Measurements from ENCODE around the gene SDC4. TPM values are rescaled to one million over a fixed set of nuclear protein-coding genes. Genes with fewer than 3 reads are reported as not detected.

The SDC4 gene
- total and polyA plus RNA-seq, 2 donors: 28.9 to 110 TPM

DNA sequence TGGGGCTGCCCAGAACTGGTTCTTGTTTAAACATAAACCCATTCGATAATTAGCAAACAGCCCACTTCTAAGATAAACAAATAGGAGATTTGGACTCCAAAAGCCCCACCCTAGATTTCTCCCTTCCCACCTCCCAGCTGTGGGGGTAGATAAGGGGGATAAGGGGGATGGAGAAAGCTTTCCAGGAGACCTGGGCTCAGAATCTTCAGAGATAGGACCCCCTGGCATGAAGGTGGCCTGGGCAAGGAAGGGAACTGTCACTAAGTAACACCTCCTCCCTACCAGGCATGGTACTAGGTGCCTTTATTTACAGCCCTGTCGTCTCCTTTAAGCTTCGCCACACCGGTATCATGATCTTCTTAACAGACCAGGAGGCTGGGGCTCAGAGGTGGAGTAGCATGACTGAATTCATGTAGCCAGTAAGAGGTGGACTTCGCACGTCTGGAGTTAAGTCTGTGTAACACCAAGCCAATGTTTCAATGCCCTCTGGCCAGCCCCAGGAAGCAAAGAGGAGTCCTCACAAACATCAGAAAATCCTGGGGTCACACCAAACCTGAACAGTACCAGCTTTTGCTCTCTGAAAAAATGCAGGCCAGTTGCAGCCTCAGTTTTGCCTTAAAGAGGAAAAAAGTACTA is 4.6 kb downstream of the SDC4 start:
- 40% methylated on average over 6 of the region's 6 CpGs for WGBS
- Histone ChIP-seq H3K27ac (ENCODE audit: low read depth) (peak overlapping the region; percentile 95), H3K4me3 (ENCODE audit: low read depth, low read length) (no peak overlapping the region), H3K4me1 (ENCODE audit: insufficient read depth) (no peaks in the 10 kb centered on the region), H3K36me3 (ENCODE audit: insufficient read depth) (no peaks in the 10 kb centered on the region)
- no peak for DNase-seq (ENCODE audit: extremely low spot score)

DNA sequence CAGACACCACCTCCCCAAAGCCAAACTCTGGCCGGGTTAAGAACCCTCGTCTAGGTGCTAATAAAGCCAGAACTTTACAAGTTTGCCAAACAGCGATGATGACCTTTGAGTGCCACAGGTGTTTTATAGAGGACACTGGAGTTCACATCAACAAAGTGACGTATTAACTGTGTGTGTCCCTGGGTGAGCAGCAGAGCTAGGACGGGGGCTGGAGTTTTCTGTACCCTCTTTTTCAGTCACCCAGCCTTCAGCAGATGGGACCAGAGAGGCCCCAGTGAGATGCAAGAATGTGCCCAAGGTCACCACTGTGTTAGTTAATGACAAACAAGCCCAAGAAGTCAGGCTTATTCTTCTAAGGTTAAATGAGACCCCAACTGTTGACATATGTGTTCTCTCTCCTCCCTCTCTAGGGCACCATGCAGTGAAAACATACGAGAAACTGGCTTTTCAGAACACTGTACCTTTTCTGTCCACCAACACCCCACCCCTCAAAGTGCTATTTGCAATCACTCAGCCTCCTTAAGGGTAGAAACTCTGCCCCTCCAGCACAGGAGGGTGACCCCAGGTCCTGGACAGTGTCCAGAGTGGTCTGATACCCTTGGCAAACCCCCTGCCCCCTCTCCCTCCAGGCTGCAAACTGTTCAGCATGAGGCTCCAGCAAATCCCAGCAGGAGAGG is 5.2 kb downstream of the SDC4 start:
- H3K4me3 ChIP-seq (ENCODE audit: low read depth, low read length): no peak overlapping the region
- H3K4me1 ChIP-seq (ENCODE audit: insufficient read depth): no peaks in the 10 kb centered on the region
- 53% methylated on average over 6 of the region's 6 CpGs for WGBS
- no peak for DNase-seq (ENCODE audit: extremely low spot score)
- no peaks in the 10 kb centered on the region for H3K36me3 ChIP-seq (ENCODE audit: insufficient read depth)
- peak overlapping the region; percentile 95 for H3K27ac ChIP-seq (ENCODE audit: low read depth)

DNA sequence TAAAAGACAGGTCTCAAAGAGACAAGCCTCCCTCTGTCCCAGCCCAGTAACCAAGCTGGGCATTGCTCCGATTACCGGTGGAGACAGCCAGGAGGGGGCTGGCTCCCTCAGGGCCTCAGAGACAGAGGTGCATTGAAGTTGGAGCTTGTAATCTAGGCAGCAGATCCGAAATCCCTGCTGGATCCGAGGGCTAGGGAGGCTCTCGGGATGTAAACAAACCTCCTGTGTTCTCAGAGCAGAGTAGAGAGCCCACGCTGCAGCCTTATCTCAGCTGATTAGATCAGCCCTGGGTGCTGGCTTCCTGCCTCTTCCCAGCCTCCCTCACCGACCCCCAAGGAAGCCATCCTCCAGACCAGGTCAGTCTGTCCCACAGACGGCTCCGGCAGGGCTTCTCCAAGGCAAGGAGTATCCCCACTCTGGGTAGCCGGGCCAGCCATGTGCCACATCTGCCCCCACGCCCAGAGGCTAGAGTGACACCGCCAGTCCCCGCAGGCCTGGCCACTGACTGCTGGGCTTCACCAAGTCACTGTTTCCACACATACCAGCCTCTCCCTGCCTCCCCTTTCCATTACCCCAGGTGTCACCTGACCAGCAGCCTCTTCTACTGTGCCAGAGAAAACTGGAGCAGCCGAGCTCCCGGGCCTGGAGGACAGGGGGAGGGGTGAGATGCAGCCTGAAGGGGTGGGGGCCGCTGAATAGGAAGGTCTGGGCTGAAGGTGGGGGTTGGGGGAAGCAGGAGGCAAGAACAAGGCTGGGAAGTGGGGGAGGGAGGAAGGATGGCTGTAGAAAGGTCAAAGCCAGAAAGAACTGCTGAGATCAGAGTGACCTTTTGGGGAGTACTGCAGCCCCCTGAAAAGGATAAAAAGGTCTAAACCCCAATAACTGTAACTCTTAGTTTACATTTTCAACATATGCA is 6.0 kb downstream of the SDC4 start:
- H3K4me1 ChIP-seq (ENCODE audit: insufficient read depth): no peaks in the 10 kb centered on the region
- no peak for DNase-seq (ENCODE audit: extremely low spot score)
- H3K27ac ChIP-seq (ENCODE audit: low read depth): peak overlapping the region; percentile 95
- no peaks in the 10 kb centered on the region for H3K36me3 ChIP-seq (ENCODE audit: insufficient read depth)
- H3K4me3 ChIP-seq (ENCODE audit: low read depth, low read length): no peak overlapping the region
- 21% methylated on average over 16 of the region's 16 CpGs for WGBS

DNA sequence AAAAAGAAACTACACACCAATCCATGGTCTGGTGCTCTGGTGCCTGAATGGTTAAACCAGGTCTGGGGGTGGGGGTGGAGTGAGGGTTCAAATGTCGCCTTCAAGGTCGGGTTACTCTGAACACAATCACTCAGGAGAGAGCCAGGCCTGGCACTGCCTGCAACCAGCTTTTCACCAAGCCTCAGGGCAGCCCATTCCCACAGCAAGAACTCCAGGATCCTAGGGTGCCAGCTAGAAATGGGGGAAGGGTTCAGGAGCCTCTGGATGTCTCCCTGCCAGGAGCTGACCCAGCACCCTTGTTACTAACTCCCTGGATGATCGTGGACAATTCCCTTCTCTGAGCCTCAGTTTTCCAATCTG is 6.7 kb downstream of the SDC4 start:
- WGBS: 33% methylated on average over 3 of the region's 3 CpGs
- H3K36me3 ChIP-seq (ENCODE audit: insufficient read depth): no peaks in the 10 kb centered on the region
- H3K4me3 ChIP-seq (ENCODE audit: low read depth, low read length): no peak overlapping the region
- no peak for DNase-seq (ENCODE audit: extremely low spot score)
- H3K4me1 ChIP-seq (ENCODE audit: insufficient read depth): no peaks in the 10 kb centered on the region
- peak overlapping the region; percentile 95 for H3K27ac ChIP-seq (ENCODE audit: low read depth)

DNA sequence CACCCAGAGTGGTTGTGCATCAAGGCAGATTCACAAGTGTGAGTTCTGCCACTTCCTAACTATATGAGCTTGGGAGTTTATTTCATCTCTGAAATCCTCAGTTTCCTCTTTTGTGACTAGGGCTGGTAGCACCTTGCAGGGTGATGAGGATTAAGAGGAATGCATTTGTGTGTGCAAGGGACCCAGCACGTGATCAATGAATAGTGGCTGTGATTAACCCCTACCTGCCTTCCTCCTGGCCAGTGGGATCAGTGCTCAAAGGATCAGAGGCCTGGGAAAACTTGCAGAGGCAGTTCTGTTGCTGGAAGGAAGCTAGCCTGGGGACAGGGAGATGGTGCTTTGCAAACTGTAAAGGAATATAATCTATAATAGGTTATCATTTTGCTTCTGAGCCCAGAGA is 7.3 kb downstream of the SDC4 start:
- Histone ChIP-seq H3K36me3 (ENCODE audit: insufficient read depth) (no peaks in the 10 kb centered on the region), H3K27ac (ENCODE audit: low read depth) (no peak overlapping the region), H3K4me3 (ENCODE audit: low read depth, low read length) (no peak overlapping the region), H3K4me1 (ENCODE audit: insufficient read depth) (no peaks in the 10 kb centered on the region)
- DNase-seq (ENCODE audit: extremely low spot score): no peak
- WGBS: 54% methylated on average over 1 of the region's 1 CpG

DNA sequence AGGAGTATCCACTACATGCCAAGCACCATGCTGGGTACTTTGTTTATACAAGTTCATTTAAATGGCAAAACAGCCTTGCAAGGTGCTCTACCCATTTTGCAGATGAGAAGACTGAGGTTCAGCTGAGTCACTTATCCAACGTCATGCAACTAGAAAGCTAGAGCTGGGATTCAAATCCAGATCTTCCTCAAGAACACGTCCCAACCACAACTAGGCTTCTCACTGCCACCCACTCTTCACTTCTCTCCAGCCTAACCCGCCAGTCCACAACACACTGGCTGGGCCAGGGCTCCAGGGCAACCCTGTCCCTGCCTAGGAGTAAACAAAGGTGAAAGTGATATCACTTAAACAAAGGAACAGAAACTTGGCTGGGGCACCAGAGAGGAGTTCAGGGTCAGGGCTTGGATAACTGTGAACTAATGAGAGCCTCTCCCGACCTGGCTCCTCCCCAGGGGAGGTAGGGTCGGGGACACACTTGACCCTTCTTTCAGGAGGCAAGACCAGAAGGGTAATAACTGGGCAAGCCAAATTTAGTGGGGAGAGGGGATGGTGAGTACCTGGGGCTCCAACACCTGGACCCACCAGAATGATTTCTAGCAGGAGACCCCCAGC is 7.9 kb downstream of the SDC4 start:
- DNase-seq (ENCODE audit: extremely low spot score): no peak
- no peak overlapping the region for H3K4me3 ChIP-seq (ENCODE audit: low read depth, low read length)
- H3K36me3 ChIP-seq (ENCODE audit: insufficient read depth): no peaks in the 10 kb centered on the region
- WGBS: 71% methylated on average over 5 of the region's 5 CpGs
- no peak overlapping the region for H3K27ac ChIP-seq (ENCODE audit: low read depth)
- no peaks in the 10 kb centered on the region for H3K4me1 ChIP-seq (ENCODE audit: insufficient read depth)

DNA sequence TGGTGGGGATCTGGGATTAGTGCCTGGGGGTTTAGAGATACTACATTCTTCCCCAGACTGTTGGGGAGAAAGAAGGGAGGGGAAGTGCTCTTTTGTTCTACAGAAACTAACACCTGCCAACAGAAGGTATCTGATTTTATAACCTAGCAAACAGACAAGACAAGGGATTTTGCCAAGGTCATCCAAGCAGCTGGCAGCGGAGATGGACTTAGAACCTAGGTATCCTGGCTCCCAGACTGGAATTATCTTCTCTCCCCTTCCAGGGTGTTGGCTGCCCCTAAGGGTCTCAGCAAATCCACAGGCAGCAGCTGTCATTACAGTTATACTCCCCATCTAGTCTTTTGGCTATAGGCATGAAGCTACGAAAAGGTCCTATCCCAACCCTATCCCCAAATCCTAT is 8.4 kb downstream of the SDC4 start:
- DNase-seq (ENCODE audit: extremely low spot score): no peak
- 98% methylated on average over 2 of the region's 2 CpGs for WGBS
- Histone ChIP-seq H3K4me3 (ENCODE audit: low read depth, low read length) (no peak overlapping the region), H3K4me1 (ENCODE audit: insufficient read depth) (no peaks in the 10 kb centered on the region), H3K36me3 (ENCODE audit: insufficient read depth) (no peaks in the 10 kb centered on the region), H3K27ac (ENCODE audit: low read depth) (no peak overlapping the region)

DNA sequence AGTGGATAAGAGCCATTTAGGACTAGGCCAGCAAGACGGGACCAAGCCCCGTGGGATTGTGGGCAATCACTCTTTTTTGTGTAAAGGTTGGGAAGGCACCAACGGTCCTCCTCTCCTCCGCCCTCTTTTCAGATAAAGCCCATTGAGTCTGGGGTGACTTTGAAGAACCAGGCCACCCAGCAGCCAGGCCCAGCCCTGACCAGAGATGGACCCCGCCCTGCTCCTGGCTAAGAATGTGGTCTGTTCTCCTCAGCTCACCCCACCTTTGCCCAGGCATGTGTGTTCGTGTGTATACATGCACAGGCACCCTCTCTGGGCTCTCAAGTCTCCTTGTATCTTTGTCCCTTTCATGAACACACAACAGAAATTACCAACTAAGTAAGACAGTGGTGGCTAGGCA is 9.1 kb downstream of the SDC4 start:
- no peaks in the 10 kb centered on the region for H3K4me1 ChIP-seq (ENCODE audit: insufficient read depth)
- peak overlapping the region; percentile 14 for H3K27ac ChIP-seq (ENCODE audit: low read depth)
- 78% methylated on average over 6 of the region's 6 CpGs for WGBS
- DNase-seq (ENCODE audit: extremely low spot score): no peak
- no peaks in the 10 kb centered on the region for H3K36me3 ChIP-seq (ENCODE audit: insufficient read depth)
- no peak overlapping the region for H3K4me3 ChIP-seq (ENCODE audit: low read depth, low read length)

DNA sequence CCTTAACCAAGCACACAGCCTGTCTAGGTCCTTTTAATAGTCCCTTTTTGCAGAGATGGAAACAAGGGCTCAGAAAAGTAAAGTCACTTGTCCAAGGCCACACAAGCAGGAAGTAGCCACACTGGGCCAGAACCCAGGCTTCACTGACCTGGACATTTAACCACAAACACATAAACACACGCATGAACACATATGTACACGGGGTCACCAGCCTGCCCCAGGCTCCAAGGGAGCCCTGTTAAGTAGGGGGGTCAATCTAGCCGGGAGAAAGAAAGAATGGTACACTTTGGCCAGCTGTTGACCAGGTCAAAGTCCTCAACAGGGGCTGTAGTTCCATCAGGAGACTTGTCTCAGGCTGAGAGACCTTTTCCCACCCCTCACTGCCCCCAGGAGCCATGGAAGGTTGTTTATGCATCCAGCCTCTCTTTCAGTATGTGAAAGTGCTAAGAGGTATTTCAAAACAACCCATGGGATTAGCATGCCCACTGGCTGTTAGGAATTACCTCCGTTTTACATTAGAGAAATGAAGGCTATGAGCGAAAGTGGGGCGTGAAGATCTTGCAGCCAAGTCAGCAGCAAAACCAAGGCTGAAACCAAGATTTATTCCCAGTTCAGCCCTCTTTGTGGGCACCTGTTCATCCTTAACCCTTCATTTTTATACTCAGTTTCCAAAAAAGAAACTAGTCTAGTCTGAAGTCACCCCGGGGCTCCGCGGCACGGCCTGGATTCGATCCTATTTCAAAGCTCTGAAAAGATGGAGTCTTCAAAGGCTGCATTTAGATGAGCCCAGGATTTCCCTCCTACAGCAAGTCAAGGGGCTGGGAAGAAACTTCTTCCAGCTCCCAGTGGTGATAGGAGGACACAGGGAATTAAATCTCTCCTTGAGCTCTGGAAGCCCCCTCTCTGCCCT is 9.8 kb downstream of the SDC4 start:
- no peak overlapping the region for H3K4me3 ChIP-seq (ENCODE audit: low read depth, low read length)
- H3K36me3 ChIP-seq (ENCODE audit: insufficient read depth): no peaks in the 10 kb centered on the region
- H3K27ac ChIP-seq (ENCODE audit: low read depth): peak overlapping the region; percentile 14
- H3K4me1 ChIP-seq (ENCODE audit: insufficient read depth): no peaks in the 10 kb centered on the region
- no peak for DNase-seq (ENCODE audit: extremely low spot score)
- 93% methylated on average over 11 of the region's 11 CpGs for WGBS

DNA sequence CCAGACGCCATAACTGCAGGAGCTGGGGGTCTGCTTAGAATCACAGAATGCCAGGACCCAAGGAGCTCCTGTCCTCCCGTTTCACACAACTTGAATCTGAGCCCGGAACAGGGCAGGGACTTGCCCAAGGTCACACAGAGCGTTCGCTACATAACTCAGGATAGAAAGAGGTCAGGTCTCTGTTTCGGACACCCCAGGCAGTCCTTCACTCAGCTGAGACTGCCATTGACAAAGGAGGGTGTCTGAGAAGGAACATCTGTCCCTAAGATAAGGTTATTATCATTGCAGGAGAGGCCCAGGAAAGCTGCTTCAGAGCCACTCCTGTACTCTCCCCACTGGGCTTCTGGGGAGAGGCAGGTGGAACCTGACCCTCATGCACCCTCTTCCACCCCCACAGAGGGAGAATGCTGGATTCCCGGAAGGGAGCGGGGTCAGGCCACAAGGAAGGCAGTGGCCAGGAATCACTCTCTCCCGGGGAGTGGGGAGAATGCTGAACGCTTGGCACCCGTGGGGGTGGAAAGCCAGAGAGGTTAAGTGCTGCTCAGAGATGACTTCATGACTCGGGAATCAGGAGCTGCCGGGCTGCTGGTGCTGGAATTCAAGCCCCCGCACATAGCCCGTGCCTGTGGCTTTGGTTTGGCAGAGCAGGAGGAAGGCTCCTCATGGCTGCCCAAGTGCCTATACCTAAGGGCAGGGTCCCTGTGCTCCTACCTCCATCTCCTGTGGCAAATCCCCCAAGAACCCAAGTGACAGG is 10.7 kb downstream of the SDC4 start:
- WGBS: 41% methylated on average over 15 of the region's 15 CpGs
- Histone ChIP-seq H3K4me3 (ENCODE audit: low read depth, low read length) (no peak overlapping the region), H3K4me1 (ENCODE audit: insufficient read depth) (no peaks in the 10 kb centered on the region), H3K27ac (ENCODE audit: low read depth) (no peak overlapping the region), H3K36me3 (ENCODE audit: insufficient read depth) (no peaks in the 10 kb centered on the region)
- DNase-seq (ENCODE audit: extremely low spot score): no peak

DNA sequence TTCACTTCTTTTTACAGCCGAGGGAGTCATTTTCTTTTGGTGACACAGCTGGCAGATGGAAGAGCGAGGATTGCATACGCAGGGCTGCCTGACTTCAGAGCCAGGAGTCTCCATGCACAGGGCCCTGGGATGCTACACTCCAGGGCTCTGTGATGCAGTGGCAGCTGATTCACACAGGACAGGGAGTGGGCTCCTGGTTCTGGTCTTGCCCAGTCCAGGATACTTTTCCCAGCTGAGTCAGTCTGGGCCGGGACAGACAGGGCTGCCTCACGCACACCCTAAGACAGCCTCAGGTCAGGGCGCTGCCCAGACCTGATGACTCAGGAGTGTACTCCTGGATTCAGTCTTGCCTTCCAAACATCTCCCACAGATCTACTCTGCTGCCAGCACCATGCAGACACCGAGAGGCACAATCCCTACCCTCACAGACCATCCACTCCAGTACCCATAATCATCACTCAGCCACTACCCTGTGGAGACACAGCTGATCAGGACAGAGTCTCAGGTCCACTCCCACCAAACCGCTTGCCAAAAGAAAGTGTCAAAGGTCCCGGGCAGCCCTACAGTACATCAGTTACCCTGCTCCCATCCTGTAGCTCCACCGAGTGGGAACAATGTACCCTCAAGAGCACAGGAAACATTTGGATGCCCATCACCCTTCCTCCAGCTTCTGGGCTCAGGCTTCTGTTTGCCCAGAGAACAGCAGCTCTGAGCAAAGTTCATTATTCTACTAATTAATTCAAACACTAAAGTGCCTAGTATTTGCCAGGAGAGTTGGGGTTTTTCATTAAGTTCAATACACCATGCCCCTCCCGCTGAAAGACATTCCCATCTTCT is 11.5 kb downstream of the SDC4 start:
- DNase-seq (ENCODE audit: extremely low spot score): no peak
- Histone ChIP-seq H3K36me3 (ENCODE audit: insufficient read depth) (no peaks in the 10 kb centered on the region), H3K4me1 (ENCODE audit: insufficient read depth) (no peaks in the 10 kb centered on the region), H3K27ac (ENCODE audit: low read depth) (no peak overlapping the region), H3K4me3 (ENCODE audit: low read depth, low read length) (no peak overlapping the region)
- WGBS: 67% methylated on average over 11 of the region's 11 CpGs

DNA sequence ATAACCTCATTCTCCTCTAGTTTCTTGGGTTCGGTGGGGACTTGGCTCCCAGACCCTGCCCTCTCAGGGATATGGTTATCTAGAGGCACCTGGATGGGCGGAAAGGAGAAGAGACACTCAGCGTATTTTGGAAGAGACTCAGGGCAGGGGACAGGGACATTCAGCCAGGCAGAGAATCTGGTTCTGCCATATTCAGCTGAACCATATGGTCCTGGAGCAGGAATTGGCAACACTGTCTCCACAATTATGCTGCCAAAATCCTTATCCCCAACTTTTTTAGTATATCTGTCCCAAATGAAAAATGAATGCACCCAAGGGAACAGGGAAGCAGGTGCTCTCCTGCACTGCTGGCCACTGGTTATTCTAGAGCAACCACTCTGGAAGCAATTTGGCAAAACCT is 17.7 kb downstream of the SDC4 start:
- 95% methylated on average over 3 of the region's 3 CpGs for WGBS
- no peaks in the 10 kb centered on the region for H3K4me1 ChIP-seq (ENCODE audit: insufficient read depth)
- no peak overlapping the region for H3K4me3 ChIP-seq (ENCODE audit: low read depth, low read length)
- H3K27ac ChIP-seq (ENCODE audit: low read depth): no peak overlapping the region
- peaks cover 2% of the 10 kb centered on the region for H3K36me3 ChIP-seq (ENCODE audit: insufficient read depth)
- no peak for DNase-seq (ENCODE audit: extremely low spot score)
